ENCODE measurements around the gene UBL7.

The UBL7 gene

DNA sequence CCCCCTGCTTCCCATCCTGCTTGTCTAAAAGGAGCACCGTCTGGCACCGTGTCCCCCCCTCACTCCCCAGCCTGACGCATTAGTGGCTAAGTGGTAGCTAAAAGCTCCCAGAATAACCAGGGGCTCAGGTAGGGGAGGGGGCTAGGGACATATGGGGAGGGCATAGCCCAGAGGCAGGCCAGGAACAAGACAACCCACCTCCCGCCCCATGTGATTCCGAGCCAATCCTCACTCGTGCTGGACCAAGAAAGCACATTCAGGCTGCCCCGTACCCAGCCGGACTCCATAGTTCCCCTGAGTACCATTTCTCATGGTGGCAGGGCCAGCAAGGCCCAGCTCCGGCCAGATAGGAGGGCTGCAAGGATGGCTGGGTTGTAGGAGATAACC is 38.7 kb downstream of the UBL7 start:
- TF ChIP-seq, protein P1, sequence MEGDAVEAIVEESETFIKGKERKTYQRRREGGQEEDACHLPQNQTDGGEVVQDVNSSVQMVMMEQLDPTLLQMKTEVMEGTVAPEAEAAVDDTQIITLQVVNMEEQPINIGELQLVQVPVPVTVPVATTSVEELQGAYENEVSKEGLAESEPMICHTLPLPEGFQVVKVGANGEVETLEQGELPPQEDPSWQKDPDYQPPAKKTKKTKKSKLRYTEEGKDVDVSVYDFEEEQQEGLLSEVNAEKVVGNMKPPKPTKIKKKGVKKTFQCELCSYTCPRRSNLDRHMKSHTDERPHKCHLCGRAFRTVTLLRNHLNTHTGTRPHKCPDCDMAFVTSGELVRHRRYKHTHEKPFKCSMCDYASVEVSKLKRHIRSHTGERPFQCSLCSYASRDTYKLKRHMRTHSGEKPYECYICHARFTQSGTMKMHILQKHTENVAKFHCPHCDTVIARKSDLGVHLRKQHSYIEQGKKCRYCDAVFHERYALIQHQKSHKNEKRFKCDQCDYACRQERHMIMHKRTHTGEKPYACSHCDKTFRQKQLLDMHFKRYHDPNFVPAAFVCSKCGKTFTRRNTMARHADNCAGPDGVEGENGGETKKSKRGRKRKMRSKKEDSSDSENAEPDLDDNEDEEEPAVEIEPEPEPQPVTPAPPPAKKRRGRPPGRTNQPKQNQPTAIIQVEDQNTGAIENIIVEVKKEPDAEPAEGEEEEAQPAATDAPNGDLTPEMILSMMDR (IDR thresholded peaks at IDR 0.05) = no peak
- Histone ChIP-seq H3K27ac (peak overlapping the region; percentile 85), H3K79me2 (peaks cover 6% of the 10 kb centered on the region), H3K4me2 (ENCODE audit: low read length) (no peak overlapping the region), H3K36me3 (ENCODE audit: control insufficient read depth, insufficient read depth, low read length) (no peaks in the 10 kb centered on the region), H3K9me3 (ENCODE audit: control insufficient read depth, low read length) (no peaks in the 10 kb centered on the region), H3K4me3 (ENCODE audit: low read depth, low read length) (no peak overlapping the region), H2AFZ (no peak overlapping the region), H3K9ac (no peak overlapping the region), H3K4me1 (peaks cover 40% of the 10 kb centered on the region), H3K27me3 (ENCODE audit: control insufficient read depth, insufficient read depth, low read length) (no peaks in the 10 kb centered on the region)

DNA sequence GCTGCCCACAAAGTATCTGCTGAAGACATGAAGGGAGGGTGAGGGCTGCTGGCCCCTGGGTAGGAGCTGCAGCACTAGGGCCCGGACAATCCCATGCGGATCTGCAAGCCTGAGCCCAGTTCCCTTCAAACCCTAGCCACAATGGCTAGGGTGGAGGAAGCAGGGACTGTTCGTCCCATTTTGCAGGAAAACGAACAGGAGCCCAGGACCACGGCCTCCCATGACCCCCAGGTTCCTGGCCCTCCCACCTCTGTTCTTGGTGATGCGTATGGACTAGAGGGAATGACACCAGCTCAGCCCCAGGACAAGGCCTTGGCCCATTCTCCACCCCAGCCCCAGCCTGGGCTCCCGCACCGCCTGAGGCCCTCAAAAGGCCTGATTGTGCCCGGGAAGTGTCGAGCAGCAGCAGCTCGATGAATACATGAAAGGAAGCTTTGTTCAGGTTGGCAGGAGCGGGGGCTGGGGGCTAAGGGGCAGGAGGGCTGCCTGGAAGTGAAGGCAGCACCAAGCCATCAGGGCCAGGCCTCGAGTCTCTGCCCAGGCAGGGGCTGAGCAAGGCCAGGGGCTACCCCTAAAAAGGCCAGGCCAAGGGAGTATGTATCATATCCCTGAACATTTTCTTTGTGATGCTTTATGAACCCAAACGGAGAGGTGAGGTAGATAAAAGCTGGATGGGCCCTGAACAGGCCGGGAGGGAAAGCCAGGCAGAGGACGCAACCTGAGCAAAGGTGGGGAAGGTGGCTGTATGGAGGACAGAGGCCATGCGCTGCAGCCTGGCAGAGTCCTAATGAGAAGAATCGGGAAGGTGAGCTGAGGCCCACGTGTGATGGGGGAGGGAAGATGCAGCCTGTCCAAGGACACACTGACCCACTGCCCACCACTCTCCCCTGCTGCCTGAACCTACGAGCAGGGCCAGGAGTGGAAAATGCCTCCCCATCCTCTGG is 39.4 kb downstream of the UBL7 start:
- Histone ChIP-seq H3K27ac (peak overlapping the region; percentile 85), H3K36me3 (ENCODE audit: control insufficient read depth, insufficient read depth, low read length) (no peaks in the 10 kb centered on the region), H3K4me1 (peaks cover 35% of the 10 kb centered on the region), H2AFZ (no peak overlapping the region), H3K27me3 (ENCODE audit: control insufficient read depth, insufficient read depth, low read length) (no peaks in the 10 kb centered on the region), H3K9me3 (ENCODE audit: control insufficient read depth, low read length) (no peaks in the 10 kb centered on the region), H3K4me2 (ENCODE audit: low read length) (no peak overlapping the region), H3K4me3 (ENCODE audit: low read depth, low read length) (no peak overlapping the region), H3K79me2 (peaks cover 6% of the 10 kb centered on the region), H3K9ac (no peak overlapping the region)
- TF ChIP-seq, protein P1 (IDR thresholded peaks at IDR 0.05) = no peak

DNA sequence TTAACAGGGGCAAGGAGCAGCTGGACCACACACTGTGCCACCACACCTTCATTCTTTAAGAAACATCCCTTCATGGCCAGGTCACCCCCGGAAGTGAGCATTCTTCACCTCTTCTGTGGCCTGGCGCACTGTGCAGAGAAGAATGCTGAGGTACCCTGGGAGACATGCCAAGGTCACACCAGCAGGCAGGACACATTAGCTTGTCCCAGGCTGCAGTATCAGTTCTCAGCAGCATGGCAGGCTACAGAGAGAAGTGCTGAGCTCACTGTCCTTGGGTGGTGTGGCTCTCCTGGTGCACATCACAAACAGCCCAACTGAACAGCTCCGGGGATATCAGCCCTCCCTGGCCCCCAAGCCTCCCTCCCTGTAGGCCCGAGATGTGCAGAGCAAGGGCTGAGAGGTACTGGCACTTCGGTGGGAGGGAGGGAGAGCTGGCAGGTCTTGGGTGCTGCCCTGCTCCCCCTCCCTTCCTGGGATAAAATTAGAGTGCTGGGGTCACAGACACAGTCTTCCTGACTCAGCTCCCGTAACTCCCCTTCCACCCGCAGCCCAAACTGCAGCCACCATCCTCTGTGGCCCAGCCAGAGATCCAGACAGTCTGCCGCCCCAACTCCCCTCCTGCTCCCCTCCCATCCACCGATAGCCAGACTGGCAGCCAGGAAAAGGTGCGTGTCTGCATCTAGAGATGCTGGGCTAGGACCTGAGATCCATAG is 40.6 kb downstream of the UBL7 start:
- H3K27me3 ChIP-seq (ENCODE audit: control insufficient read depth, insufficient read depth, low read length) = no peaks in the 10 kb centered on the region
- no peak overlapping the region for H3K9ac ChIP-seq
- TF ChIP-seq, protein P1 (IDR thresholded peaks at IDR 0.05) = no peak
- no peak overlapping the region for H3K4me2 ChIP-seq (ENCODE audit: low read length)
- H3K79me2 ChIP-seq = peaks cover 6% of the 10 kb centered on the region
- H3K9me3 ChIP-seq (ENCODE audit: control insufficient read depth, low read length) = no peaks in the 10 kb centered on the region
- peaks cover 28% of the 10 kb centered on the region for H3K4me1 ChIP-seq
- H3K36me3 ChIP-seq (ENCODE audit: control insufficient read depth, insufficient read depth, low read length) = no peaks in the 10 kb centered on the region
- peak overlapping the region; percentile 85 for H3K27ac ChIP-seq
- H3K4me3 ChIP-seq (ENCODE audit: low read depth, low read length) = no peak overlapping the region
- no peak overlapping the region for H2AFZ ChIP-seq

DNA sequence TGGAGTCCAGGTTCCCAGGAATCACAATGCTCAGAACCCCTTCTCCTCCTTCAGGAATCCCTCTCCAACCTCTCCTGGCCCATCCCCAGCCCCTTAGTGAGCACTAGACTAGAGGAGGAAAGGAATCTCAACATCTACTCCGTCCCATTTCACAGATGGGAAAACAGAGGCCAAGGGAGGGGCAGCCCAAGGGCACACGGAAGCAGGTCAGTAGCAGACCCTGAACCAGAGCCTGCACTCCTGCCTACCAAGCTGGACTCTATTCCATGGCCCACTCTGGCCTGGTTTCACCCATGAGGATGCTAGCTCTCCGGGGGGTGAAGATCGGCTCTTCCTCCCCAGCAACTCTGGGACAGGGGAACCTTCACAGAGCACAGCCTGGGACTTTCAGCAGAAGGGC is 41.5 kb downstream of the UBL7 start:
- Histone ChIP-seq H3K79me2 (peaks cover 6% of the 10 kb centered on the region), H2AFZ (no peak overlapping the region), H3K4me2 (ENCODE audit: low read length) (no peak overlapping the region), H3K27me3 (ENCODE audit: control insufficient read depth, insufficient read depth, low read length) (no peaks in the 10 kb centered on the region), H3K36me3 (ENCODE audit: control insufficient read depth, insufficient read depth, low read length) (no peaks in the 10 kb centered on the region), H3K4me1 (peaks cover 25% of the 10 kb centered on the region), H3K9ac (no peak overlapping the region), H3K4me3 (ENCODE audit: low read depth, low read length) (no peak overlapping the region), H3K9me3 (ENCODE audit: control insufficient read depth, low read length) (no peaks in the 10 kb centered on the region), H3K27ac (peak overlapping the region; percentile 85)
- TF ChIP-seq, protein P1 (IDR thresholded peaks at IDR 0.05) = no peak

Measured in parathyroid adenoma (tissue), 2 donors.